A549 treated with AZD9567 at 1 μM for 4 hours (cell line): Measurements from ENCODE around the gene SLC3A2. TPM values are rescaled to one million over a fixed set of nuclear protein-coding genes. Genes with fewer than 3 reads are reported as not detected.

Experiments
- total RNA-seq: library from RNA; stranded (reverse); fragments of 200-300 nt; extraction: Qiagen RNA extraction; gene quantifications from 5 replicates; pipeline ENCODE4 v1.2.3, GENCODE V29; 2022; ENCODE audit not compliant: insufficient read depth

SLC3A2 gene
- total RNA-seq: 779 to 1,086 TPM (median 990 TPM) in 5 replicates

DNA sequence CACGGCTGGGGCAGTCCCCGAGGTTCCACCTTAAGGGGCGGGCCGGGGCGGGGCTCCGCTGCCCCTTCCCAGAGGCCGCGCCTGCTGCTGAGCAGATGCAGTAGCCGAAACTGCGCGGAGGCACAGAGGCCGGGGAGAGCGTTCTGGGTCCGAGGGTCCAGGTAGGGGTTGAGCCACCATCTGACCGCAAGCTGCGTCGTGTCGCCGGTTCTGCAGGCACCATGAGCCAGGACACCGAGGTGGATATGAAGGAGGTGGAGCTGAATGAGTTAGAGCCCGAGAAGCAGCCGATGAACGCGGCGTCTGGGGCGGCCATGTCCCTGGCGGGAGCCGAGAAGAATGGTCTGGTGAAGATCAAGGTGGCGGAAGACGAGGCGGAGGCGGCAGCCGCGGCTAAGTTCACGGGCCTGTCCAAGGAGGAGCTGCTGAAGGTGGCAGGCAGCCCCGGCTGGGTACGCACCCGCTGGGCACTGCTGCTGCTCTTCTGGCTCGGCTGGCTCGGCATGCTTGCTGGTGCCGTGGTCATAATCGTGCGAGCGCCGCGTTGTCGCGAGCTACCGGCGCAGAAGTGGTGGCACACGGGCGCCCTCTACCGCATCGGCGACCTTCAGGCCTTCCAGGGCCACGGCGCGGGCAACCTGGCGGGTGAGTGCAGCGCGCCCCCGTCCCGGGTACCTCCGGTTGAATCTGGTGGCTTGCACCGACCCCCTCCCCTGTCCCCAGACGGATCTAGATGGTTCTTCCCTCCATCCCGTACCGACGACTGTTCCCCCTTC is at the start of gene SLC3A2:
TSS of gene SLC3A2 (plus strand) at position 94 of the 776 bp plus-strand sequence. CDS start at position 222, 128 bp downstream.

DNA sequence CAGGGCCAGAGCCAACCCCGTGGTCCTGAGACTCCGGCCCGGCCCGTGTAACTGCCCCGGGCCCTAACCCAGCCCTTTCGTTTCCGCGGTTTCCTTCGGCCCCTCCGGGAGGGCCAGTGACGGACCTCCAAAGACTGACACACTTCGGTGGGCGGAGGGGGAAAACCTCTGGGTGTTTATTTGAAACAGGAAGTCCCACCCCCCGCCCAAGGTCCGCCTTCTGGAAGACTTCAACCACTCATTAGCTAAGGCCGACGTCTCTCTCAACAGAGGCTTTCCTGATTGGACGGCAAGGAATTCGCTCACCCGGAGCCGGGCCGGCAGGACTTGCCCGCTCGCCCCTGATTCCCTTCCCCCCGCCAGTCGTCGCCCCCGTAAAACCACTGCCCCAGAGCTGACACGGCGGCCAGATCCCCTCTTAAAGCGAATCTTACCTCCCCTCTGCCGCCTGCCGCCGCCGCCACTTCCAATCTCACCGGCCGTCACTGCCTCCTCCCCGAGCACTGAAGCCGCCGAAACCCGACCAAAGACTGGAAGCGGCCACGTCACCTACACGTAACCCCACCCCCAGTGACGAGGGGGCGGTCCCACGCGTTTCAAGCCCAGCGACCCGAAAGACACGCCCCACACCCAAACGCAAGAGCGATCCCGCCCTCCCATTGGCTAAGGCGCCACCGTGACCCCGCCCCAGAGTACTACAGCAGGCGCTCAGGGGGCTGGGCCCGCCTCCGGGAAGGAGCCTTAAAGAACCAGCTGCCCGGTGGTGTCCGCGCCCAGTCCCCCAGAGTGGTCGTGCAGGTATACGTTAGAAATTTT is 49.0 kb upstream of the SLC3A2 start, which contains the start of gene STX5:
TSS of gene STX5 (minus strand) at position 532 of the 816 bp plus-strand sequence. CDS start 808 bp downstream, outside the sequence.

DNA sequence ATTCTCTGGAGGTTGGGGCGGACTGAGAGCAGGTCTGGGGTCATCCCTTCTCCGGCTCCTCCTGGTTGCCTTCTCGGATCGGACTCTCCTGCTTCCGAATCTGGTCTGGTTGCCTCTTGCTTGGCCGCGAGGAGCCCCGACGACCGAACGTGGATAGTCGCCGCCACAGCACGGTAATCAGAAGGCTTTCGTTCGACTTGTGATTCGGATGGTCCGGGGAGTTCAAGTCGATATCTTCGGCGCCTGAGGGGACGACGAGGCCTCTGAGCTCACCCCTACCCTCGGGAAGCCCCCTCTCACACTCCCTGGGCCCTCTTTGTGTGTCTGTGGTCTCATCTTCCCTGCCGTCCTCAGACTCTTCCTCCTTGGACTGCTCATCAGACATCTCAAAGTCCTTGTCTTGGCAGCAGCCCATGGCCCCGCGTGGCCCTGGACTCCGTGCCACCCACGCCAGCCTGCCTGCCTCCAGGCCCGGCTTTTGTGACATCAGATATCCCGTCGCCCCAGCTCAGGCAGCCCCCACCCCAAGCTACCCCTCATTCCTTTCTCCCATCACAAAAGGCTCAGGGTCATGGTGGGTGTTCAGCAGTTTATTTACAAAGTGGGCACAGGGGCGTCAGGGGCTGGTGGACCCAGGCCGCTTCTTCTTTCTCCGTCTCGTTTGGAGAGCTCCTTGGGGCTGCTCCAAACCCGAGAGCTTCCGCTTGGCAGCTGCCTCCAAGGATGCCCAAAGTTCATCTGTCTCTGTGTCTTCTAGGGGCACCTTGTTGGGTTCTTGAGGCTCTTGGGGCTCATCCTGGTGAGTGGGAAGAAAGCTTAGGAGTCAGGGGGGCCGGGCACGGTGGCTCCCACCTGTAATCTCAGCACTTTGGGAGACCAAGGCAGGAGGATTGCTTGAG is 48.1 kb upstream of the SLC3A2 start, which contains the start of gene TEX54:
TSS of gene TEX54 (minus strand) at position 506 of the 899 bp plus-strand sequence.

DNA sequence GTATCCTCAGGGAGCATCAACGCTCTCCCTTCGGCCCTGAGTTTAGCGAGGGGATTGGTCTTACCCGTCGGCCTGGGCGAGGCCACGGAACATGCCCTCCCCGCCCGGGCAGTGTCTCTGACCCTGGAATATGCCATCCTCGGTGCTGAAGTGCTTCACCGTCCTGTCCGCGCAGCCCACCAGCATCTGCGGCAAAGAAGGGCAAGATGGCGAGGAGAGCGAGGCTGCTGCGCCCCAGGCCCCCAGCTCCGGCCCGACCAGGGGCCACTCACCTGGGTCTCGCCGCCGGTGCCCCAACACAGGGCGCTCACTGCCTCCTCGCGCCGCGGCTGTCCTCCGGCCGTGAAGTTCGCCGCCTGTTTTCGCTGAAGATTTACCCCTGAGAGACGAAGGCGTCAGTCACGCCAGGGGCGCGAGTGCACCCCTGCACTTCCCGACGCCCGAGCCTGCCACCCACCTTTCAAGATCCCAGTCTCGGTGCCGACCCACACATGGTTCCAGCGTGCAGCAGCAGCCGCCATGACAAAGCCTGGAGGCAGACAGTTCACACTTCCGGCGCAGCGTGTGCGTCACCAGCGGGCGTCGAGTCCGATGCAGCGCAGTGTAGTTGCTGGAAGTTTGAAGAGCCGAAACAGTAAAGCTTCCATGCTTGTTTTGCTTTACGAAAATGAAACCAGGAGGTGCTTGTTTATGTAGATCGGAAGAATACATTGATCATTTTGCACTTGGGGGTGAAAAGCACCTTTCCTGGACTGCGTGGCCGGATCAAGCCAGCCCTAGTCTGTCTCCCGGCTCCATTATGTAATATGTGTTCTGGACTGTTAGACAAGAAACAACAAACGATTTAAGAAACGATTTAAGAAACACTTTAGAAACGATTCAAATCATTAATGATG is 41.4 kb upstream of the SLC3A2 start, which contains the start of gene WDR74:
TSS of gene WDR74 (minus strand) at position 541 of the 896 bp plus-strand sequence. CDS start at position 521, 20 bp downstream.

DNA sequence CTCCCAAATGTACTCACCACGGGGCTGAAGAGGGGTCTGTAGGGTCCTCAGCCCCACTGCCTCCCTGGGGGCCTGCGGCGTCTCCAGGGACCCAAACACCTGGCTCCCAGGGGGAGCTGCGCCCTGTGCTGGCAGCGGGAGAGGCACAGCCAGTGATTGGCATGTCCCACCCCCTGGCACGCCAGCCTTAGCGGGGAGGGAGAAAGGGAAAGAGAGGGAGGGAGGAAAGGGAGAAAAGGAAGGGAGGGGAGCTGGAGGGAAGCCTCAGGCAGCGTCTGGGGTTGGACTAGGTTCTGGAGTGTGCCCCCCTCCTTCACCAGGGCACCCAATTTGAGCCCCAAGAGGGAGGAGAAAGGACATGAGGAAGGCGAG is 40.5 kb downstream of the SLC3A2 start, which contains the start of gene CHRM1:
TSS of gene CHRM1 (minus strand) at position 163 of the 372 bp plus-strand sequence. CDS start 10,263 bp downstream, outside the sequence.

Other genes starting within 250 kb of the SLC3A2 start
- gene GANAB, start 234.3 kb upstream of the SLC3A2 start, total RNA-seq: 235 to 274 TPM (median 257 TPM) in 5 replicates
- gene INTS5, start 227.6 kb upstream of the SLC3A2 start, total RNA-seq: 23.9 to 26.5 TPM (median 25.3 TPM) in 5 replicates
- 105 to 143 TPM (median 136 TPM) in 5 replicates for gene C11orf98, start 215.7 kb upstream of the SLC3A2 start, total RNA-seq
- 13.6 to 21.8 TPM (median 18.4 TPM) in 5 replicates for gene CSKMT, start 215.6 kb upstream of the SLC3A2 start, total RNA-seq
- 19.0 to 37.4 TPM (median 35.6 TPM) in 5 replicates for gene UQCC3, start 209.2 kb upstream of the SLC3A2 start, total RNA-seq
- 2.6 to 5.1 TPM (median 4.1 TPM) in 5 replicates for gene LBHD1, start 208.6 kb upstream of the SLC3A2 start, total RNA-seq
- 86.8 to 127 TPM (median 119 TPM) in 5 replicates for gene UBXN1, start 201.8 kb upstream of the SLC3A2 start, total RNA-seq
- gene LRRN4CL, start 191.4 kb upstream of the SLC3A2 start, total RNA-seq: 0.06 to 0.13 TPM (median 0.10 TPM) in 4 of 5 replicates, not detected in the other
- 42.8 to 90.9 TPM (median 77.6 TPM) in 5 replicates for gene BSCL2, start 173.5 kb upstream of the SLC3A2 start, total RNA-seq
- gene GNG3, start 173.2 kb upstream of the SLC3A2 start, total RNA-seq: 0.09 TPM in 1 of 5 replicates, not detected in the others
- gene HNRNPUL2, start 153.4 kb upstream of the SLC3A2 start, total RNA-seq: 37.9 to 42.5 TPM (median 40.9 TPM) in 5 replicates
- gene TTC9C, start 152.4 kb upstream of the SLC3A2 start, total RNA-seq: 30.4 to 50.8 TPM (median 32.7 TPM) in 5 replicates
- gene ZBTB3, start 126.7 kb upstream of the SLC3A2 start, total RNA-seq: 1.0 to 2.9 TPM (median 1.3 TPM) in 5 replicates
- 165 to 192 TPM (median 183 TPM) in 5 replicates for gene POLR2G, start 119.3 kb upstream of the SLC3A2 start, total RNA-seq
- 14.2 to 15.2 TPM (median 14.7 TPM) in 5 replicates for gene TAF6L, start 109.5 kb upstream of the SLC3A2 start, total RNA-seq
- 66.2 to 95.9 TPM (median 86.1 TPM) in 5 replicates for gene TMEM179B, start 93.5 kb upstream of the SLC3A2 start, total RNA-seq
- gene TMEM223, start 88.9 kb upstream of the SLC3A2 start, total RNA-seq: 20.3 to 33.0 TPM (median 29.3 TPM) in 5 replicates
- gene NXF1, start 75.5 kb upstream of the SLC3A2 start, total RNA-seq: 59.2 to 67.6 TPM (median 64.3 TPM) in 5 replicates
- gene STX5, start 48.8 kb upstream of the SLC3A2 start, total RNA-seq: 18.0 to 29.8 TPM (median 27.4 TPM) in 5 replicates
- gene TEX54, start 48.1 kb upstream of the SLC3A2 start, total RNA-seq: not detected in 5 replicates
- gene WDR74, start 41.3 kb upstream of the SLC3A2 start, total RNA-seq: 56.0 to 86.0 TPM (median 83.4 TPM) in 5 replicates
- 0.03 to 0.06 TPM (median 0.03 TPM) in 3 of 5 replicates, not detected in the others for gene CHRM1, start 40.5 kb downstream of the SLC3A2 start, total RNA-seq
- not detected in 5 replicates for gene SLC22A6, start 104.1 kb downstream of the SLC3A2 start, total RNA-seq
- not detected in 5 replicates for gene SLC22A8, start 134.9 kb downstream of the SLC3A2 start, total RNA-seq